Breast epithelium (tissue), 4 donors: ENCODE data around the gene CEP128. TPM values are rescaled to one million over a fixed set of nuclear protein-coding genes. Genes with fewer than 3 reads are reported as not detected.

Experiments used
- DNase-seq, 2 donors: peaks; one replicate each; pipeline ENCODE4 v3.0.0-alpha.2; 2019; ENCODE audit warnings: low spot score in 2 of 2
- H3K27ac ChIP-seq, 2 donors: fragments of 200-600 bp; sonication (generic) in 1 of 2; one replicate each; pipeline ENCODE4 v1.5.1; 2016 to 2019; ENCODE audit warnings: mild to moderate bottlenecking in 1 of 2
- H3K27me3 ChIP-seq, 2 donors: fragments of 200-600 bp; sonication (generic) in 1 of 2; one replicate each; pipeline versions ENCODE4 v1.5.1 to v1.6.0; 2017 to 2019; ENCODE audit warnings: control low read depth in 1 of 2, mild to moderate bottlenecking in 1 of 2
- H3K36me3 ChIP-seq: fragments of 200-600 bp; one replicate; pipeline ENCODE4 v1.5.1; 2019
- H3K4me1 ChIP-seq, 2 donors: fragments of 200-600 bp; sonication (generic); one replicate each; pipeline ENCODE4 v1.5.1; 2016 to 2019; ENCODE audit warnings: control low read depth in 1 of 2
- H3K4me3 ChIP-seq, 3 donors: fragments of 200-600 bp; sonication (generic); 1 replicate in 2 of 3; 2 replicates in 1 of 3; pipeline ENCODE4 v1.5.1; 2016 to 2019; ENCODE audit warnings: mild to moderate bottlenecking in 3 of 3, moderate library complexity in 2 of 3
- H3K9me3 ChIP-seq, 2 donors: fragments of 200-600 bp; sonication (generic) in 1 of 2; one replicate each; pipeline ENCODE4 v1.5.1; 2016 to 2019; ENCODE audit warnings: control low read depth in 1 of 2
- CTCF ChIP-seq, 3 donors: fragments of 450-650 bp; IDR thresholded peaks; one replicate each; pipeline ENCODE4 v1.5.1; 2016 to 2017; ENCODE audit warnings: antibody characterized with exemption in 3 of 3, mild to moderate bottlenecking in 3 of 3, moderate library complexity in 3 of 3
- POLR2A ChIP-seq: fragments of 450-650 bp; IDR thresholded peaks from one replicate; pipeline ENCODE4 v1.6.1; 2016; ENCODE audit warnings: antibody characterized with exemption, mild to moderate bottlenecking, moderate library complexity
- POLR2AphosphoS5 ChIP-seq, 3 donors: sonication (generic); formaldehyde crosslinking; IDR thresholded peaks; one replicate each; pipeline ENCODE4 v1.6.1; 2017; ENCODE audit warnings: antibody characterized with exemption in 3 of 3
- intact Hi-C: fragments of 100-400 bp; cut with DNase I; formaldehyde crosslinking; loops from one replicate; pipeline ENCODE4 v1.15.1; 2023; ENCODE audit warnings: low total_unique reads
- total RNA-seq, 3 donors: library from RNA; depleted of rRNA; stranded (reverse); fragments of >200 nt; gene quantifications; one replicate each; pipeline ENCODE4 v1.1.0, GENCODE V29; 2016

CEP128 gene
- total RNA-seq, 3 donors from 2014 or later: 10.2 to 16.1 (median 11.0) TPM

GRCh38 chr14:80538633-80539375, 402.7 kb downstream of the CEP128 start:
- Histone ChIP-seq H3K27me3 (no peaks in the 10 kb centered on the region), H3K4me3 (no peak overlapping the region), H3K36me3 (no peaks in the 10 kb centered on the region), H3K9me3 (peaks cover 5 to 11% of the 10 kb centered on the region in 2 donors), H3K27ac (no peak overlapping the region), H3K4me1 (no peaks in the 10 kb centered on the region)
- TF ChIP-seq POLR2A: no peak
- no peak for TF ChIP-seq CTCF (IDR thresholded peaks at IDR 0.05)
- no peak for TF ChIP-seq POLR2AphosphoS5 (IDR thresholded peaks at IDR 0.05)
- DNase-seq: no peak
- intact Hi-C loops: no loop called here

- Histone ChIP-seq H3K36me3 (no peaks in the 10 kb centered on the region), H3K4me3 (no peak overlapping the region), H3K27ac (no peak overlapping the region), H3K9me3 (peaks cover 5 to 11% of the 10 kb centered on the region in 2 donors), H3K4me1 (no peaks in the 10 kb centered on the region), H3K27me3 (no peaks in the 10 kb centered on the region)
- intact Hi-C loops: no loop called here
- DNase-seq: no peak
- TF ChIP-seq POLR2A (no peak), POLR2AphosphoS5 (IDR thresholded peaks at IDR 0.05) (no peak), CTCF (IDR thresholded peaks at IDR 0.05) (no peak)
Measured at GRCh38 chr14:80537626-80538025, 403.9 kb downstream of the CEP128 start.

- Histone ChIP-seq H3K4me1 (no peaks in the 10 kb centered on the region), H3K9me3 (peaks cover 5 to 11% of the 10 kb centered on the region in 2 donors), H3K4me3 (no peak overlapping the region), H3K36me3 (no peaks in the 10 kb centered on the region), H3K27ac (no peak overlapping the region), H3K27me3 (no peaks in the 10 kb centered on the region)
- intact Hi-C loops: no loop called here
- no peak for TF ChIP-seq CTCF (IDR thresholded peaks at IDR 0.05)
- no peak for TF ChIP-seq POLR2A
- no peak for TF ChIP-seq POLR2AphosphoS5 (IDR thresholded peaks at IDR 0.05)
- no peak for DNase-seq
Measured at GRCh38 chr14:80536456-80536855, 405.1 kb downstream of the CEP128 start.

GRCh38 chr14:80535171-80535570, 406.4 kb downstream of the CEP128 start:
- TF ChIP-seq POLR2A (no peak), POLR2AphosphoS5 (IDR thresholded peaks at IDR 0.05) (no peak), CTCF (IDR thresholded peaks at IDR 0.05) (no peak)
- DNase-seq: no peak
- no peaks in the 10 kb centered on the region for H3K27me3 ChIP-seq
- H3K36me3 ChIP-seq: no peaks in the 10 kb centered on the region
- H3K4me1 ChIP-seq: no peaks in the 10 kb centered on the region
- intact Hi-C loops: no loop called here
- no peak overlapping the region for H3K27ac ChIP-seq
- no peak overlapping the region for H3K4me3 ChIP-seq
- peaks cover 5 to 6% of the 10 kb centered on the region in 2 donors for H3K9me3 ChIP-seq

- DNase-seq: no peak
- Histone ChIP-seq H3K9me3 (no peaks in the 10 kb centered on the region), H3K4me3 (no peak overlapping the region), H3K4me1 (no peaks in the 10 kb centered on the region), H3K27me3 (no peaks in the 10 kb centered on the region), H3K27ac (no peak overlapping the region), H3K36me3 (no peaks in the 10 kb centered on the region)
- intact Hi-C loops: no loop called here
- TF ChIP-seq POLR2AphosphoS5 (IDR thresholded peaks at IDR 0.05): no peak
- no peak for TF ChIP-seq CTCF (IDR thresholded peaks at IDR 0.05)
- no peak for TF ChIP-seq POLR2A
Measured at GRCh38 chr14:80523518-80524117, 417.9 kb downstream of the CEP128 start.
